Suprapubic skin (tissue), 4 donors: ENCODE measurements around the gene DDX5. TPM values are rescaled to one million over a fixed set of nuclear protein-coding genes. Genes with fewer than 3 reads are reported as not detected.

Experiments
- DNase-seq, 2 donors: peaks; one replicate each; pipeline ENCODE4 v3.0.0-alpha.2; 2019; ENCODE audit warnings: low spot score in 2 of 2
- H3K27ac ChIP-seq: fragments of 200-600 bp; sonication (generic); one replicate; pipeline ENCODE4 v1.5.1; 2019
- H3K27me3 ChIP-seq: fragments of 200-600 bp; sonication (generic); one replicate; pipeline ENCODE4 v1.5.1; 2019
- H3K36me3 ChIP-seq: fragments of 200-600 bp; sonication (generic); one replicate; pipeline ENCODE4 v1.5.1; 2019
- H3K4me1 ChIP-seq: fragments of 200-600 bp; sonication (generic); one replicate; pipeline ENCODE4 v1.5.1; 2019
- H3K4me3 ChIP-seq: fragments of 200-600 bp; sonication (generic); one replicate; pipeline ENCODE4 v1.5.1; 2019; ENCODE audit warnings: mild to moderate bottlenecking
- H3K9me3 ChIP-seq: fragments of 200-600 bp; sonication (generic); one replicate; pipeline ENCODE4 v1.5.1; 2019
- CTCF ChIP-seq, 2 donors: fragments of 200-600 bp in 1 of 2; fragments of 450-650 bp in 1 of 2; sonication (generic) in 1 of 2; IDR thresholded peaks; one replicate each; pipeline ENCODE4 v1.5.1; 2016 to 2019; ENCODE audit warnings: antibody characterized with exemption in 2 of 2, mild to moderate bottlenecking in 1 of 2, moderate library complexity in 1 of 2
- EP300 ChIP-seq: sonication (generic); formaldehyde crosslinking; IDR thresholded peaks from one replicate; pipeline ENCODE4 v1.6.1; 2017; ENCODE audit warnings: antibody characterized with exemption
- POLR2A ChIP-seq, 2 donors: fragments of 450-650 bp; IDR thresholded peaks; one replicate each; pipeline ENCODE4 v1.6.1; 2017; ENCODE audit warnings: antibody characterized with exemption in 2 of 2, mild to moderate bottlenecking in 2 of 2, moderate library complexity in 2 of 2
- POLR2AphosphoS5 ChIP-seq, 3 donors: sonication (generic); formaldehyde crosslinking; IDR thresholded peaks; one replicate each; pipeline ENCODE4 v1.6.1; 2017; ENCODE audit warnings: antibody characterized with exemption in 3 of 3
- WGBS: methylation state at CpG from one replicate; pipeline ENCODE4 v1.1.5; 2018; 5-methylcytosine and 5-hydroxymethylcytosine counted together
- total RNA-seq, 4 donors: library from RNA; depleted of rRNA; stranded (reverse); fragments of >200 nt; gene quantifications; one replicate each; pipeline ENCODE4 v1.1.0, GENCODE V29; 2016

The DDX5 gene
- total RNA-seq, 4 donors from 2014 or later: 532 to 1,402 (median 922) TPM

- H3K27me3 ChIP-seq: no peaks in the 10 kb centered on the region
- no peaks in the 10 kb centered on the region for H3K9me3 ChIP-seq
- 43% methylated on average over 9 of the region's 10 CpGs for WGBS
- peaks cover 4% of the 10 kb centered on the region for H3K4me1 ChIP-seq
- H3K4me3 ChIP-seq: no peak within 1 kb of the TSS
- TF ChIP-seq POLR2A (IDR thresholded peaks at IDR 0.05) (no peak), POLR2AphosphoS5 (IDR thresholded peaks at IDR 0.05) (no peak), CTCF (IDR thresholded peaks at IDR 0.05) (no peak), EP300 (no peak)
- DNase-seq: peak in 1 of 2 donors; percentile 66
- peak within 1 kb of the TSS; percentile 39 for H3K27ac ChIP-seq
- no peaks in the 10 kb centered on the region for H3K36me3 ChIP-seq
These were observed 57.2 kb downstream of the DDX5 start, which contains the start of gene MILR1 for GRCh38 chr17:64448665-64449512. TSS of gene MILR1 (plus strand) at chr17:64449115. CDS start at chr17:64449169, 54 bp downstream.

Other genes with a start within 250 kb of the DDX5 start
- gene TEX2, start 243.0 kb downstream of the DDX5 start, total RNA-seq: 10 to 100 TPM; 35.5 to 41.3 (median 36.9) TPM
- gene PECAM1, start 115.4 kb downstream of the DDX5 start, total RNA-seq: 10 to 100 TPM; 18.8 to 70.2 (median 42.6) TPM
- under 1 TPM in 2 of 4 donors, not detected in 2; 0.45 to 0.57 TPM for gene MILR1, start 57.2 kb downstream of the DDX5 start, total RNA-seq
- gene POLG2, start 9.2 kb downstream of the DDX5 start, total RNA-seq: 10 to 100 TPM in 1 of 4 donors, 1 to 10 TPM in 3; 2.7 to 23.2 (median 5.0) TPM
- 100 to 1,000 TPM in 1 of 4 donors, 10 to 100 TPM in 3; 46.8 to 200 (median 61.5) TPM for gene CEP95, start 688 bp upstream of the DDX5 start, total RNA-seq
- 10 to 100 TPM; 19.4 to 28.6 (median 25.2) TPM for gene SMURF2, start 156.0 kb upstream of the DDX5 start, total RNA-seq